H1 (cell line): ENCODE data around the gene VPS13D. TPM values are rescaled to one million over a fixed set of nuclear protein-coding genes. Genes with fewer than 3 reads are reported as not detected.

Source experiments
- CTCF ChIA-PET: fragments of 300-600 bp; sonication (Branson Sonifier 250); formaldehyde crosslinking; loops from one replicate; lab custom pipeline; 2021; ENCODE audit not compliant: partially characterized antibody; lab: Charles Lee
- POLR2A ChIA-PET: fragments of 300-600 bp; sonication (Branson Sonifier 250); formaldehyde crosslinking; loops from one replicate; lab custom pipeline; 2021; ENCODE audit warnings: inconsistent platforms; ENCODE audit not compliant: partially characterized antibody; lab: Charles Lee
- DNase-seq, 2 experiments: peaks; one replicate each; pipeline versions ENCODE4 v3.0.0 to v3.0.0-alpha.2; 2010 to 2022; ENCODE audit warnings: low spot score in 2 of 2, low read depth in 1 of 2, mixed read lengths in 1 of 2
- FAIRE-seq: peaks from 2 replicates; lab custom pipeline; 2011; peaks lifted over from hg19 to GRCh38; lab: Jason Lieb, UNC
- H2AFZ ChIP-seq: 2 replicates; pipeline ENCODE4 v1.8.1; 2012; ENCODE audit warnings: low read length, inconsistent platforms
- H2AK5ac ChIP-seq: 2 replicates; pipeline ENCODE4 v1.6.1; 2013; ENCODE audit warnings: low read depth, low read length
- H2BK120ac ChIP-seq: replicated peaks from 2 replicates; pipeline ENCODE3; 2013; ENCODE audit warnings: low read depth, low read length, inconsistent platforms
- H2BK12ac ChIP-seq: 2 replicates; pipeline ENCODE4 v1.6.1; 2013; ENCODE audit warnings: low read depth, low read length
- H2BK15ac ChIP-seq: 2 replicates; pipeline ENCODE4 v1.6.1; 2013; ENCODE audit warnings: low read length
- H2BK20ac ChIP-seq: 2 replicates; pipeline ENCODE4 v1.6.1; 2013; ENCODE audit warnings: low read length
- H2BK5ac ChIP-seq: 2 replicates; pipeline ENCODE4 v1.6.1; 2013; ENCODE audit warnings: low read depth, low read length
- H3K14ac ChIP-seq: 2 replicates; pipeline ENCODE4 v1.6.1; 2013; ENCODE audit warnings: inconsistent platforms; ENCODE audit not compliant: insufficient read length
- H3K18ac ChIP-seq: 2 replicates; pipeline ENCODE4 v1.6.1; 2013; ENCODE audit warnings: low read length; ENCODE audit errors: extremely low read depth
- H3K23ac ChIP-seq: 2 replicates; pipeline ENCODE4 v1.6.1; 2013; ENCODE audit warnings: inconsistent platforms; ENCODE audit not compliant: insufficient read length
- H3K23me2 ChIP-seq: 2 replicates; pipeline ENCODE4 v1.6.1; 2013; ENCODE audit warnings: low read depth, low read length
- H3K27ac ChIP-seq: 2 replicates; pipeline ENCODE4 v1.6.1; 2011; ENCODE audit warnings: low read depth, low read length, inconsistent platforms
- H3K27me3 ChIP-seq, 4 experiments: replicated peaks in 1 of 4; 1 replicate in 1 of 4; 2 replicates in 3 of 4; pipeline versions ENCODE4 v1.6.1 to v1.8.1; 2011 to 2013; ENCODE audit warnings: low read length in 3 of 4, mild to moderate bottlenecking in 3 of 4, inconsistent platforms in 2 of 4, mixed read lengths in 2 of 4, moderate library complexity in 1 of 4; ENCODE audit not compliant: control insufficient read depth in 3 of 4, insufficient read depth in 3 of 4; ENCODE audit errors: extremely low read depth in 1 of 4
- H3K36me3 ChIP-seq, 4 experiments: 2 replicates each; pipeline versions ENCODE4 v1.6.1 to v1.8.1; 2011 to 2013; ENCODE audit warnings: mild to moderate bottlenecking in 4 of 4, low read length in 3 of 4, moderate library complexity in 2 of 4, control low read depth in 1 of 4, inconsistent platforms in 1 of 4; ENCODE audit not compliant: insufficient read depth in 4 of 4, control insufficient read depth in 2 of 4
- H3K4ac ChIP-seq: replicated peaks from 2 replicates; pipeline ENCODE3; 2013; ENCODE audit warnings: low read length, low read depth, mixed read lengths, inconsistent platforms; ENCODE audit not compliant: insufficient read length
- H3K4me1 ChIP-seq, 4 experiments: replicated peaks in 1 of 4; 1 replicate in 1 of 4; 2 replicates in 3 of 4; pipeline versions ENCODE4 v1.6.1 to v1.8.1; 2011 to 2013; ENCODE audit warnings: low read length in 3 of 4, inconsistent platforms in 2 of 4, mixed read lengths in 1 of 4; ENCODE audit not compliant: insufficient read depth in 4 of 4, control insufficient read depth in 3 of 4
- H3K4me2 ChIP-seq, 2 experiments: 2 replicates each; pipeline versions ENCODE4 v1.6.1 to v1.8.1; 2011 to 2013; ENCODE audit warnings: low read depth in 2 of 2, low read length in 2 of 2, control low read depth in 1 of 2, inconsistent platforms in 1 of 2, mild to moderate bottlenecking in 1 of 2; ENCODE audit not compliant: insufficient read depth in 1 of 2
- H3K4me3 ChIP-seq, 4 experiments: fragments of 200-600, 300-600 bp in 1 of 4; sonication (generic), shearing (Covaris generic), sonication (Bioruptor Twin) in 1 of 4; 2 replicates each; pipeline versions ENCODE4 v1.5.1 to v1.8.1; 2011 to 2016; ENCODE audit warnings: low read length in 4 of 4, low read depth in 3 of 4, control low read depth in 2 of 4, inconsistent platforms in 2 of 4, mild to moderate bottlenecking in 2 of 4, mixed read lengths in 1 of 4, moderate library complexity in 1 of 4; ENCODE audit not compliant: insufficient read depth in 2 of 4; ENCODE audit errors: extremely low read depth in 1 of 4
- H3K56ac ChIP-seq: replicated peaks from 2 replicates; pipeline ENCODE3; 2013; ENCODE audit warnings: low read depth, mild to moderate bottlenecking, mixed read lengths, low read length, inconsistent platforms; ENCODE audit not compliant: insufficient read length
- H3K79me1 ChIP-seq: 2 replicates; pipeline ENCODE4 v1.6.1; 2013; ENCODE audit warnings: low read depth, low read length, control low read depth
- H3K79me2 ChIP-seq, 2 experiments: 2 replicates each; pipeline versions ENCODE4 v1.6.1 to v1.8.1; 2012 to 2013; ENCODE audit warnings: low read length in 2 of 2, mild to moderate bottlenecking in 2 of 2, inconsistent platforms in 1 of 2; ENCODE audit not compliant: insufficient read depth in 2 of 2, control insufficient read depth in 1 of 2
- H3K9ac ChIP-seq, 4 experiments: replicated peaks in 1 of 4; 1 replicate in 1 of 4; 2 replicates in 3 of 4; pipeline versions ENCODE4 v1.6.1 to v1.8.1; 2011 to 2013; ENCODE audit warnings: low read depth in 3 of 4, low read length in 3 of 4, control low read depth in 2 of 4, mild to moderate bottlenecking in 2 of 4, moderate library complexity in 2 of 4, inconsistent platforms in 1 of 4; ENCODE audit errors: extremely low read depth in 1 of 4
- H3K9me3 ChIP-seq, 2 experiments: 2 replicates each; pipeline versions ENCODE4 v1.6.1 to v1.8.1; 2012 to 2013; ENCODE audit warnings: mild to moderate bottlenecking in 2 of 2, moderate library complexity in 2 of 2, control low read depth in 1 of 2, inconsistent platforms in 1 of 2, low read depth in 1 of 2, low read length in 1 of 2, mixed read lengths in 1 of 2; ENCODE audit not compliant: insufficient read depth in 2 of 2
- H4K20me1 ChIP-seq, 2 experiments: replicated peaks in 1 of 2; 2 replicates each; pipeline versions ENCODE3 to v1.8.1; 2011 to 2013; ENCODE audit warnings: inconsistent platforms in 2 of 2, low read length in 2 of 2, mild to moderate bottlenecking in 1 of 2; ENCODE audit not compliant: insufficient read depth in 2 of 2, control insufficient read depth in 1 of 2
- H4K5ac ChIP-seq: 2 replicates; pipeline ENCODE4 v1.6.1; 2013; ENCODE audit warnings: low read length, low read depth, mixed read lengths, inconsistent platforms; ENCODE audit not compliant: insufficient read length
- H4K8ac ChIP-seq: 2 replicates; pipeline ENCODE4 v1.8.0; 2013; ENCODE audit warnings: mild to moderate bottlenecking, moderate library complexity, low read length, inconsistent platforms; ENCODE audit not compliant: insufficient read depth; ENCODE audit errors: extremely low read depth
- H4K91ac ChIP-seq: replicated peaks from 2 replicates; pipeline ENCODE3; 2013; ENCODE audit warnings: low read length, mixed read lengths, inconsistent platforms; ENCODE audit not compliant: insufficient read length
- BACH1 ChIP-seq: IDR thresholded peaks from 2 replicates; pipeline ENCODE4 v1.6.1; 2012; ENCODE audit warnings: low read length, improper control_type of control experiment
- CBX5 ChIP-seq: fragments of 300-800, 300-1000 bp; sonication (generic); IDR thresholded peaks from 2 replicates; pipeline ENCODE4 v1.7.1; 2016; ENCODE audit warnings: antibody characterized with exemption, low read length, low read depth
- KDM5A ChIP-seq: fragments of 200-600 bp; IDR thresholded peaks from 2 replicates; pipeline ENCODE4 v1.7.1; 2012; ENCODE audit warnings: mild to moderate bottlenecking, low read length, inconsistent platforms, mixed read lengths
- NRF1 ChIP-seq: IDR thresholded peaks from 2 replicates; pipeline ENCODE4 v1.6.1; 2011; ENCODE audit warnings: mild to moderate bottlenecking, low read depth, low read length, improper control_type of control experiment
- POLR2AphosphoS5 ChIP-seq: IDR thresholded peaks from 2 replicates; pipeline ENCODE4 v1.6.1; 2011; ENCODE audit warnings: low read depth, low read length
- RBBP5 ChIP-seq: IDR thresholded peaks from 2 replicates; pipeline ENCODE4 v1.7.1; 2012; ENCODE audit warnings: low read depth, mild to moderate bottlenecking, inconsistent platforms, low read length, moderate library complexity, borderline replicate concordance
- RXRA ChIP-seq: IDR thresholded peaks from 2 replicates; pipeline ENCODE4 v1.6.1; 2011; ENCODE audit warnings: low read depth, mild to moderate bottlenecking, low read length, moderate library complexity; ENCODE audit not compliant: insufficient read depth
- SUZ12 ChIP-seq: fragments of 200-600 bp; sonication (generic); IDR thresholded peaks from 2 replicates; pipeline ENCODE4 v1.6.1; 2012; ENCODE audit warnings: mild to moderate bottlenecking, inconsistent platforms, low read length, moderate library complexity, mixed read lengths
- TEAD4 ChIP-seq: IDR thresholded peaks from 2 replicates; pipeline ENCODE4 v1.6.1; 2012; ENCODE audit warnings: low read depth, low read length, inconsistent platforms, mixed read lengths
- WGBS, 2 experiments: shearing (Covaris generic) in 1 of 2; methylation state at CpG; one replicate each; pipeline versions ENCODE4 v1.1.6 to v1.1.7; 2013 to 2015; ENCODE audit warnings: low lambda C conversion rate in 2 of 2, mixed read lengths in 2 of 2, inconsistent platforms in 1 of 2, low coverage in 1 of 2, missing lambda C conversion rate in 1 of 2; ENCODE audit not compliant: insufficient replicate concordance in 2 of 2, insufficient coverage in 1 of 2, insufficient read length in 1 of 2; ENCODE audit errors: extremely low coverage in 1 of 2, missing lambda C conversion rate in 1 of 2; 5-methylcytosine and 5-hydroxymethylcytosine counted together
- polyA plus RNA-seq, 7 experiments: library from polyadenylated mRNA; depleted of rRNA in 3 of 7; stranded (reverse) in 5 of 7; unstranded in 2 of 7; fragments of >200 nt in 5 of 7; fragments of 200-250 nt in 2 of 7; gene quantifications; 1 replicate in 5 of 7; 2 replicates in 1 of 7; 4 replicates in 1 of 7; pipeline versions ENCODE4 v1.2.1 to v1.2.3, GENCODE V29; 2011 to 2013; ENCODE audit warnings: missing spikeins in 2 of 7, mixed read lengths in 2 of 7
- total RNA-seq: library from RNA; stranded (reverse); fragmentation: NEBNext Ultra II Directional; extraction: Animal tissue kit (Norgen Biotek cat#: 25700); gene quantifications from 2 replicates; pipeline ENCODE4 v1.2.1, GENCODE V29; 2021

The VPS13D gene
- total and polyA plus RNA-seq, 2 of the 8 experiments (the other 6 are each of a cell fraction or from before 2014, with no cell fraction given) = 10.9 to 31.2 TPM

DNA sequence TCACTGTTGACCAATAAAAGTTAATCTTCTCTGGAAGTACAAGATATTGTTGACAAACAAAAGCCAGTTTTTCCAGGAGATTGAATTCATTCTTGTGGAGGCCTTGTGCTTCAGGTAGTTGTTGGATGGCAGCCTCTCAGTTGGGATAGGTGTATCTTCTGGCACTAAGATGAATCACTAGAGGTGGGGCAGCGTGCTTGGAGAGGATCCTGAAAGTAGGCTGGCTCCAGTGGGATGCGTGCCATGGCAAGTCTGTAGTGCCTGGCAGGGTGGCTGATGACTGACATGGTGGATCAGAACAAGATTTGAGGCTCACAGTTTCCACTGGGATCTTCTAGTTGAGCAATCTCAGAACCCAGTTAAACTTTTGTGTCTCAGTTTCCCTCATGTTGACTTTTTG is 2.4 kb downstream of the VPS13D start:
- FAIRE-seq = no peak
- H3K4me3 ChIP-seq = no peak overlapping the region
- WGBS, 2 experiments = 89% methylated on average over 2 of the region's 2 CpGs; no CpG with 5 or more reads in 1 of the 2 experiments

More for the DNA sequence above, 2.4 kb downstream of the VPS13D start:
- POLR2A ChIA-PET = no interaction called here
- Histone ChIP-seq H3K9ac (no peak overlapping the region), H3K23ac (no peak overlapping the region), H4K8ac (no peak overlapping the region), H3K23me2 (peaks cover 8% of the 10 kb centered on the region; the same call in 1 of the 2 replicates), H4K91ac (no peak overlapping the region), H3K36me3 (no peaks in the 10 kb centered on the region; a peak in 2 of 8 replicates), H3K4me2 (no peak overlapping the region), H2BK15ac (no peak overlapping the region), H3K79me2 (peaks cover 3 to 25% of the 10 kb centered on the region in 2 experiments; a peak in 3 of 4 replicates), H3K27me3 (no peaks in the 10 kb centered on the region), H3K14ac (no peak overlapping the region)
- TF ChIP-seq CBX5 (no peak), POLR2AphosphoS5 (no peak), RBBP5 (no peak), BACH1 (no peak), RXRA (no peak), TEAD4 (no peak), KDM5A (no peak), SUZ12 (no peak), NRF1 (no peak)
- TF ChIP-seq, all 59 proteins: peak for 0
- Histone ChIP-seq H2AK5ac (no peak overlapping the region), H3K9me3 (no peaks in the 10 kb centered on the region), H2BK120ac (no peak overlapping the region), H3K18ac (no peak overlapping the region), H3K56ac (no peak overlapping the region), H2BK12ac (no peak overlapping the region), H4K20me1 (peaks cover 2 to 5% of the 10 kb centered on the region in 2 experiments), H3K27ac (no peak overlapping the region), H3K4ac (no peak overlapping the region), H2BK5ac (no peak overlapping the region), H3K79me1 (no peaks in the 10 kb centered on the region), H2AFZ (no peak overlapping the region), H4K5ac (no peak overlapping the region), H2BK20ac (no peak overlapping the region), H3K4me1 (peaks cover 0 to 7% (median 3%) of the 10 kb centered on the region in 4 experiments; a peak in 4 of 7 replicates)
- CTCF ChIA-PET = no interaction called here
- DNase-seq = no peak
